H1 (cell line): Measurements from ENCODE around the gene MAP2K5. TPM values are rescaled to one million over a fixed set of nuclear protein-coding genes. Genes with fewer than 3 reads are reported as not detected.

Source experiments
- BRCA1 ChIP-seq: IDR thresholded peaks from 2 replicates; pipeline ENCODE4 v1.6.1; 2012; ENCODE audit warnings: low read depth, low read length, improper control_type of control experiment
- CBX5 ChIP-seq: fragments of 300-800, 300-1000 bp; sonication (generic); IDR thresholded peaks from 2 replicates; pipeline ENCODE4 v1.7.1; 2016; ENCODE audit warnings: antibody characterized with exemption, low read length, low read depth
- CBX8 ChIP-seq: fragments of 300-800, 300-1000 bp; sonication (generic); IDR thresholded peaks from 2 replicates; pipeline ENCODE4 v1.7.1; 2016; ENCODE audit warnings: low read depth, low read length, borderline replicate concordance
- EZH2 ChIP-seq: fragments of 200-600 bp; sonication (generic); IDR thresholded peaks from 2 replicates; pipeline ENCODE4 v1.7.1; 2012; ENCODE audit warnings: low read depth, mild to moderate bottlenecking, moderate library complexity, low read length, inconsistent platforms; ENCODE audit not compliant: severe bottlenecking
- KDM4A ChIP-seq: IDR thresholded peaks from one replicate; pipeline ENCODE4 v1.7.1; 2012; ENCODE audit warnings: low read depth, mild to moderate bottlenecking, moderate library complexity, low read length, inconsistent platforms; ENCODE audit not compliant: severe bottlenecking
- POLR2A ChIP-seq, 2 experiments: IDR thresholded peaks; 1 replicate in 1 of 2; 2 replicates in 1 of 2; pipeline ENCODE4 v1.6.1; 2011; ENCODE audit warnings: low read depth in 2 of 2, low read length in 2 of 2, mild to moderate bottlenecking in 2 of 2; ENCODE audit errors: control extremely low read depth in 1 of 2
- TBP ChIP-seq: IDR thresholded peaks from 2 replicates; pipeline ENCODE4 v1.6.1; 2011; ENCODE audit warnings: low read depth, low read length, improper control_type of control experiment
- polyA plus RNA-seq, 7 experiments: library from polyadenylated mRNA; depleted of rRNA in 3 of 7; stranded (reverse) in 5 of 7; unstranded in 2 of 7; fragments of >200 nt in 5 of 7; fragments of 200-250 nt in 2 of 7; gene quantifications; 1 replicate in 5 of 7; 2 replicates in 1 of 7; 4 replicates in 1 of 7; pipeline versions ENCODE4 v1.2.1 to v1.2.3, GENCODE V29; 2011 to 2013; ENCODE audit warnings: missing spikeins in 2 of 7, mixed read lengths in 2 of 7
- total RNA-seq: library from RNA; stranded (reverse); fragmentation: NEBNext Ultra II Directional; extraction: Animal tissue kit (Norgen Biotek cat#: 25700); gene quantifications from 2 replicates; pipeline ENCODE4 v1.2.1, GENCODE V29; 2021

The MAP2K5 gene
- total and polyA plus RNA-seq, 2 of the 8 experiments (the other 6 are each of a cell fraction or from before 2014, with no cell fraction given): 4.4 to 15.8 TPM

GRCh38 chr15:67823314-67824196 is 281.1 kb downstream of the MAP2K5 start (continued):
- TF ChIP-seq BRCA1 (no peak), KDM4A (no peak), CBX5 (no peak), CBX8 (peak; percentile 94; the same call in 1 of the 2 replicates), EZH2 (peak; percentile 93), POLR2A (IDR thresholded peaks at IDR 0.05; ENCODE audit: control extremely low read depth in 1 of 2, low read depth in 2 of 2, low read length in 2 of 2) (no peak), TBP (no peak)
- TF ChIP-seq, all 59 proteins: peak for 5
